H1 (cell line): ENCODE results near the gene MPDZ. TPM values are rescaled to one million over a fixed set of nuclear protein-coding genes. Genes with fewer than 3 reads are reported as not detected.

ENCODE experiments used
- CTCF ChIA-PET: fragments of 300-600 bp; sonication (Branson Sonifier 250); formaldehyde crosslinking; loops from one replicate; lab custom pipeline; 2021; ENCODE audit not compliant: partially characterized antibody; lab: Charles Lee
- POLR2A ChIA-PET: fragments of 300-600 bp; sonication (Branson Sonifier 250); formaldehyde crosslinking; loops from one replicate; lab custom pipeline; 2021; ENCODE audit warnings: inconsistent platforms; ENCODE audit not compliant: partially characterized antibody; lab: Charles Lee
- DNase-seq, 2 experiments: peaks; one replicate each; pipeline versions ENCODE4 v3.0.0 to v3.0.0-alpha.2; 2010 to 2022; ENCODE audit warnings: low spot score in 2 of 2, low read depth in 1 of 2, mixed read lengths in 1 of 2
- FAIRE-seq: peaks from 2 replicates; lab custom pipeline; 2011; peaks lifted over from hg19 to GRCh38; lab: Jason Lieb, UNC
- H2AFZ ChIP-seq: 2 replicates; pipeline ENCODE4 v1.8.1; 2012; ENCODE audit warnings: low read length, inconsistent platforms
- H2AK5ac ChIP-seq: 2 replicates; pipeline ENCODE4 v1.6.1; 2013; ENCODE audit warnings: low read depth, low read length
- H2BK120ac ChIP-seq: replicated peaks from 2 replicates; pipeline ENCODE3; 2013; ENCODE audit warnings: low read depth, low read length, inconsistent platforms
- H2BK12ac ChIP-seq: 2 replicates; pipeline ENCODE4 v1.6.1; 2013; ENCODE audit warnings: low read depth, low read length
- H2BK15ac ChIP-seq: 2 replicates; pipeline ENCODE4 v1.6.1; 2013; ENCODE audit warnings: low read length
- H2BK20ac ChIP-seq: 2 replicates; pipeline ENCODE4 v1.6.1; 2013; ENCODE audit warnings: low read length
- H2BK5ac ChIP-seq: 2 replicates; pipeline ENCODE4 v1.6.1; 2013; ENCODE audit warnings: low read depth, low read length
- H3K14ac ChIP-seq: 2 replicates; pipeline ENCODE4 v1.6.1; 2013; ENCODE audit warnings: inconsistent platforms; ENCODE audit not compliant: insufficient read length
- H3K18ac ChIP-seq: 2 replicates; pipeline ENCODE4 v1.6.1; 2013; ENCODE audit warnings: low read length; ENCODE audit errors: extremely low read depth
- H3K23ac ChIP-seq: 2 replicates; pipeline ENCODE4 v1.6.1; 2013; ENCODE audit warnings: inconsistent platforms; ENCODE audit not compliant: insufficient read length
- H3K23me2 ChIP-seq: 2 replicates; pipeline ENCODE4 v1.6.1; 2013; ENCODE audit warnings: low read depth, low read length
- H3K27ac ChIP-seq: 2 replicates; pipeline ENCODE4 v1.6.1; 2011; ENCODE audit warnings: low read depth, low read length, inconsistent platforms
- H3K27me3 ChIP-seq, 4 experiments: replicated peaks in 1 of 4; 1 replicate in 1 of 4; 2 replicates in 3 of 4; pipeline versions ENCODE4 v1.6.1 to v1.8.1; 2011 to 2013; ENCODE audit warnings: low read length in 3 of 4, mild to moderate bottlenecking in 3 of 4, inconsistent platforms in 2 of 4, mixed read lengths in 2 of 4, moderate library complexity in 1 of 4; ENCODE audit not compliant: control insufficient read depth in 3 of 4, insufficient read depth in 3 of 4; ENCODE audit errors: extremely low read depth in 1 of 4
- H3K36me3 ChIP-seq, 4 experiments: 2 replicates each; pipeline versions ENCODE4 v1.6.1 to v1.8.1; 2011 to 2013; ENCODE audit warnings: mild to moderate bottlenecking in 4 of 4, low read length in 3 of 4, moderate library complexity in 2 of 4, control low read depth in 1 of 4, inconsistent platforms in 1 of 4; ENCODE audit not compliant: insufficient read depth in 4 of 4, control insufficient read depth in 2 of 4
- H3K4ac ChIP-seq: replicated peaks from 2 replicates; pipeline ENCODE3; 2013; ENCODE audit warnings: low read length, low read depth, mixed read lengths, inconsistent platforms; ENCODE audit not compliant: insufficient read length
- H3K4me1 ChIP-seq, 4 experiments: replicated peaks in 1 of 4; 1 replicate in 1 of 4; 2 replicates in 3 of 4; pipeline versions ENCODE4 v1.6.1 to v1.8.1; 2011 to 2013; ENCODE audit warnings: low read length in 3 of 4, inconsistent platforms in 2 of 4, mixed read lengths in 1 of 4; ENCODE audit not compliant: insufficient read depth in 4 of 4, control insufficient read depth in 3 of 4
- H3K4me2 ChIP-seq, 2 experiments: 2 replicates each; pipeline versions ENCODE4 v1.6.1 to v1.8.1; 2011 to 2013; ENCODE audit warnings: low read depth in 2 of 2, low read length in 2 of 2, control low read depth in 1 of 2, inconsistent platforms in 1 of 2, mild to moderate bottlenecking in 1 of 2; ENCODE audit not compliant: insufficient read depth in 1 of 2
- H3K4me3 ChIP-seq, 4 experiments: fragments of 200-600, 300-600 bp in 1 of 4; sonication (generic), shearing (Covaris generic), sonication (Bioruptor Twin) in 1 of 4; 2 replicates each; pipeline versions ENCODE4 v1.5.1 to v1.8.1; 2011 to 2016; ENCODE audit warnings: low read length in 4 of 4, low read depth in 3 of 4, control low read depth in 2 of 4, inconsistent platforms in 2 of 4, mild to moderate bottlenecking in 2 of 4, mixed read lengths in 1 of 4, moderate library complexity in 1 of 4; ENCODE audit not compliant: insufficient read depth in 2 of 4; ENCODE audit errors: extremely low read depth in 1 of 4
- H3K56ac ChIP-seq: replicated peaks from 2 replicates; pipeline ENCODE3; 2013; ENCODE audit warnings: low read depth, mild to moderate bottlenecking, mixed read lengths, low read length, inconsistent platforms; ENCODE audit not compliant: insufficient read length
- H3K79me1 ChIP-seq: 2 replicates; pipeline ENCODE4 v1.6.1; 2013; ENCODE audit warnings: low read depth, low read length, control low read depth
- H3K79me2 ChIP-seq, 2 experiments: 2 replicates each; pipeline versions ENCODE4 v1.6.1 to v1.8.1; 2012 to 2013; ENCODE audit warnings: low read length in 2 of 2, mild to moderate bottlenecking in 2 of 2, inconsistent platforms in 1 of 2; ENCODE audit not compliant: insufficient read depth in 2 of 2, control insufficient read depth in 1 of 2
- H3K9ac ChIP-seq, 4 experiments: replicated peaks in 1 of 4; 1 replicate in 1 of 4; 2 replicates in 3 of 4; pipeline versions ENCODE4 v1.6.1 to v1.8.1; 2011 to 2013; ENCODE audit warnings: low read depth in 3 of 4, low read length in 3 of 4, control low read depth in 2 of 4, mild to moderate bottlenecking in 2 of 4, moderate library complexity in 2 of 4, inconsistent platforms in 1 of 4; ENCODE audit errors: extremely low read depth in 1 of 4
- H3K9me3 ChIP-seq, 2 experiments: 2 replicates each; pipeline versions ENCODE4 v1.6.1 to v1.8.1; 2012 to 2013; ENCODE audit warnings: mild to moderate bottlenecking in 2 of 2, moderate library complexity in 2 of 2, control low read depth in 1 of 2, inconsistent platforms in 1 of 2, low read depth in 1 of 2, low read length in 1 of 2, mixed read lengths in 1 of 2; ENCODE audit not compliant: insufficient read depth in 2 of 2
- H4K20me1 ChIP-seq, 2 experiments: replicated peaks in 1 of 2; 2 replicates each; pipeline versions ENCODE3 to v1.8.1; 2011 to 2013; ENCODE audit warnings: inconsistent platforms in 2 of 2, low read length in 2 of 2, mild to moderate bottlenecking in 1 of 2; ENCODE audit not compliant: insufficient read depth in 2 of 2, control insufficient read depth in 1 of 2
- H4K5ac ChIP-seq: 2 replicates; pipeline ENCODE4 v1.6.1; 2013; ENCODE audit warnings: low read length, low read depth, mixed read lengths, inconsistent platforms; ENCODE audit not compliant: insufficient read length
- H4K8ac ChIP-seq: 2 replicates; pipeline ENCODE4 v1.8.0; 2013; ENCODE audit warnings: mild to moderate bottlenecking, moderate library complexity, low read length, inconsistent platforms; ENCODE audit not compliant: insufficient read depth; ENCODE audit errors: extremely low read depth
- H4K91ac ChIP-seq: replicated peaks from 2 replicates; pipeline ENCODE3; 2013; ENCODE audit warnings: low read length, mixed read lengths, inconsistent platforms; ENCODE audit not compliant: insufficient read length
- HDAC6 ChIP-seq: IDR thresholded peaks from one replicate; pipeline ENCODE4 v1.7.1; 2012; ENCODE audit warnings: low read depth, mild to moderate bottlenecking, inconsistent platforms, low read length, moderate library complexity
- SP4 ChIP-seq: IDR thresholded peaks from 2 replicates; pipeline ENCODE4 v1.6.1; 2012; ENCODE audit warnings: low read length, inconsistent platforms
- WGBS, 2 experiments: shearing (Covaris generic) in 1 of 2; methylation state at CpG; one replicate each; pipeline versions ENCODE4 v1.1.6 to v1.1.7; 2013 to 2015; ENCODE audit warnings: low lambda C conversion rate in 2 of 2, mixed read lengths in 2 of 2, inconsistent platforms in 1 of 2, low coverage in 1 of 2, missing lambda C conversion rate in 1 of 2; ENCODE audit not compliant: insufficient replicate concordance in 2 of 2, insufficient coverage in 1 of 2, insufficient read length in 1 of 2; ENCODE audit errors: extremely low coverage in 1 of 2, missing lambda C conversion rate in 1 of 2; 5-methylcytosine and 5-hydroxymethylcytosine counted together
- polyA plus RNA-seq, 7 experiments: library from polyadenylated mRNA; depleted of rRNA in 3 of 7; stranded (reverse) in 5 of 7; unstranded in 2 of 7; fragments of >200 nt in 5 of 7; fragments of 200-250 nt in 2 of 7; gene quantifications; 1 replicate in 5 of 7; 2 replicates in 1 of 7; 4 replicates in 1 of 7; pipeline versions ENCODE4 v1.2.1 to v1.2.3, GENCODE V29; 2011 to 2013; ENCODE audit warnings: missing spikeins in 2 of 7, mixed read lengths in 2 of 7
- total RNA-seq: library from RNA; stranded (reverse); fragmentation: NEBNext Ultra II Directional; extraction: Animal tissue kit (Norgen Biotek cat#: 25700); gene quantifications from 2 replicates; pipeline ENCODE4 v1.2.1, GENCODE V29; 2021
- TF ChIP-seq, protein P1 (sequence below), 3 experiments: IDR thresholded peaks; 1 replicate in 2 of 3; 2 replicates in 1 of 3; pipeline versions ENCODE4 v1.5.1 to v1.6.1; 2011; ENCODE audit warnings: low read length in 3 of 3, mild to moderate bottlenecking in 3 of 3, inconsistent platforms in 2 of 3, low read depth in 1 of 3, moderate library complexity in 1 of 3; ENCODE audit not compliant: insufficient read depth in 1 of 3; ENCODE audit errors: control extremely low read depth in 1 of 3

The MPDZ gene
- total and polyA plus RNA-seq, 2 of the 8 experiments (the other 6 are each of a cell fraction or from before 2014, with no cell fraction given): 14.6 to 39.4 TPM

GRCh38 chr9:13291718-13292117 lies 12.2 kb upstream of the MPDZ start:
- POLR2A ChIA-PET: no interaction called here
- H2BK5ac ChIP-seq: no peak overlapping the region
- H4K5ac ChIP-seq: no peak overlapping the region
- no peak overlapping the region for H2BK120ac ChIP-seq
- H2BK20ac ChIP-seq: no peak overlapping the region
- H3K79me2 ChIP-seq: no peaks in the 10 kb centered on the region
- no peak overlapping the region for H2AFZ ChIP-seq
- H3K79me1 ChIP-seq: no peaks in the 10 kb centered on the region
- H3K9me3 ChIP-seq: peaks cover 0 to 3% of the 10 kb centered on the region in 2 experiments; a peak in 1 of 4 replicates
- no peak overlapping the region for H3K4me3 ChIP-seq
- no peak overlapping the region for H3K56ac ChIP-seq
- no peak overlapping the region for H3K4ac ChIP-seq
- no peak for DNase-seq
- H2BK15ac ChIP-seq: no peak overlapping the region
- WGBS, 2 experiments: 86% methylated on average over 1 of the region's 1 CpG; no CpG with 5 or more reads in 1 of the 2 experiments
- TF ChIP-seq, protein P1, sequence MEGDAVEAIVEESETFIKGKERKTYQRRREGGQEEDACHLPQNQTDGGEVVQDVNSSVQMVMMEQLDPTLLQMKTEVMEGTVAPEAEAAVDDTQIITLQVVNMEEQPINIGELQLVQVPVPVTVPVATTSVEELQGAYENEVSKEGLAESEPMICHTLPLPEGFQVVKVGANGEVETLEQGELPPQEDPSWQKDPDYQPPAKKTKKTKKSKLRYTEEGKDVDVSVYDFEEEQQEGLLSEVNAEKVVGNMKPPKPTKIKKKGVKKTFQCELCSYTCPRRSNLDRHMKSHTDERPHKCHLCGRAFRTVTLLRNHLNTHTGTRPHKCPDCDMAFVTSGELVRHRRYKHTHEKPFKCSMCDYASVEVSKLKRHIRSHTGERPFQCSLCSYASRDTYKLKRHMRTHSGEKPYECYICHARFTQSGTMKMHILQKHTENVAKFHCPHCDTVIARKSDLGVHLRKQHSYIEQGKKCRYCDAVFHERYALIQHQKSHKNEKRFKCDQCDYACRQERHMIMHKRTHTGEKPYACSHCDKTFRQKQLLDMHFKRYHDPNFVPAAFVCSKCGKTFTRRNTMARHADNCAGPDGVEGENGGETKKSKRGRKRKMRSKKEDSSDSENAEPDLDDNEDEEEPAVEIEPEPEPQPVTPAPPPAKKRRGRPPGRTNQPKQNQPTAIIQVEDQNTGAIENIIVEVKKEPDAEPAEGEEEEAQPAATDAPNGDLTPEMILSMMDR (IDR thresholded peaks at IDR 0.05; ENCODE audit: control extremely low read depth in 1 of 3, insufficient read depth in 1 of 3, low read depth in 1 of 3, low read length in 3 of 3): peak in 1 of 3 experiments; percentile 23; a peak in 1 of 4 replicates
- TF ChIP-seq HDAC6 (no peak), SP4 (no peak)
- no peak for FAIRE-seq
- no peak overlapping the region for H3K4me2 ChIP-seq
- H3K27me3 ChIP-seq: no peaks in the 10 kb centered on the region
- no peaks in the 10 kb centered on the region for H3K36me3 ChIP-seq
- no peaks in the 10 kb centered on the region for H3K4me1 ChIP-seq
- no peaks in the 10 kb centered on the region for H4K20me1 ChIP-seq
- no peak overlapping the region for H3K18ac ChIP-seq
- H3K23me2 ChIP-seq: no peaks in the 10 kb centered on the region
- CTCF ChIA-PET: interaction anchor here (0.9 to 1.7 kb wide), 8 partner anchors 8 to 202 kb away, joined by 3 to 9 read pairs (median 5); no protein-coding TSS in a partner anchor
- no peak overlapping the region for H4K91ac ChIP-seq
- no peak overlapping the region for H2BK12ac ChIP-seq
- H3K14ac ChIP-seq: no peak overlapping the region
- no peak overlapping the region for H3K27ac ChIP-seq
- no peak overlapping the region for H3K9ac ChIP-seq
- H4K8ac ChIP-seq: no peak overlapping the region
- no peak overlapping the region for H3K23ac ChIP-seq
- H2AK5ac ChIP-seq: no peak overlapping the region
